ENCODE data around the gene TAF8. TPM values are rescaled to one million over a fixed set of nuclear protein-coding genes. Genes with fewer than 3 reads are reported as not detected.

TAF8 gene
- polyA plus RNA-seq, 1 donor (not counting 4 experiments of a cell fraction or from before 2014, with no cell fraction given), result 15.9 TPM

GRCh38 chr6:42095094-42095493, 44.8 kb downstream of the TAF8 start:
- no peak overlapping the region for H3K4me2 ChIP-seq (ENCODE audit: control insufficient read depth, extremely low read depth, insufficient read depth, low read depth, low read length)
- no peaks in the 10 kb centered on the region for H3K36me3 ChIP-seq (ENCODE audit: control insufficient read depth in 2 of 2, extremely low read depth in 1 of 2, insufficient read depth in 2 of 2, low read length in 2 of 2)
- no peaks in the 10 kb centered on the region for H3K27me3 ChIP-seq (ENCODE audit: control insufficient read depth, extremely low read depth, insufficient read depth, low read length)
- no peak overlapping the region for H2AFZ ChIP-seq (ENCODE audit: control insufficient read depth, low read length)
- DNase-seq (ENCODE audit: low read depth, low spot score) (no peak), FAIRE-seq (no peak)
- peaks cover 18% of the 10 kb centered on the region for H3K4me1 ChIP-seq (ENCODE audit: control insufficient read depth, extremely low read depth, insufficient read depth, low read length)
- H3K79me2 ChIP-seq (ENCODE audit: control insufficient read depth, insufficient read depth, low read length), result no peaks in the 10 kb centered on the region
- dilution Hi-C loops (cut with MboI; ENCODE audit: extremely low pct_ligation_motif_present, low sequenced_read_pairs), result no loop called here
- no peak overlapping the region for H3K27ac ChIP-seq (ENCODE audit: control insufficient read depth, insufficient read depth, low read length)
- H4K20me1 ChIP-seq (ENCODE audit: control insufficient read depth, extremely low read depth, insufficient read depth, low read length), result no peaks in the 10 kb centered on the region
- TF ChIP-seq CTCF (optimal IDR thresholded peaks at IDR 0.05 in 1 of 3, IDR thresholded peaks at IDR 0.05 in 1 of 3, conservative IDR thresholded peaks at IDR 0.05 in 1 of 3; ENCODE audit: extremely low read depth in 1 of 3, insufficient read depth in 2 of 3, low read length in 3 of 3), result no peak
- TF ChIP-seq EZH2 (IDR thresholded peaks at IDR 0.05; ENCODE audit: low read length), result no peak
- no peak overlapping the region for H3K4me3 ChIP-seq (ENCODE audit: control insufficient read depth in 2 of 3, extremely low read depth in 1 of 3, insufficient read depth in 2 of 3, low read depth in 1 of 3, low read length in 3 of 3)
- no peak overlapping the region for H3K9ac ChIP-seq (ENCODE audit: control insufficient read depth, extremely low read depth, insufficient read depth, low read length)
- no peaks in the 10 kb centered on the region for H3K9me3 ChIP-seq (ENCODE audit: control insufficient read depth, low read depth, low read length)
- no peaks in the 10 kb centered on the region for H3K9me1 ChIP-seq (ENCODE audit: control insufficient read depth, extremely low read depth, insufficient read depth, low read length)

- Histone ChIP-seq H3K4me3 (ENCODE audit: control insufficient read depth in 2 of 3, extremely low read depth in 1 of 3, insufficient read depth in 2 of 3, low read depth in 1 of 3, low read length in 3 of 3) (no peak overlapping the region), H3K36me3 (ENCODE audit: control insufficient read depth in 2 of 2, extremely low read depth in 1 of 2, insufficient read depth in 2 of 2, low read length in 2 of 2) (no peaks in the 10 kb centered on the region), H3K4me1 (ENCODE audit: control insufficient read depth, extremely low read depth, insufficient read depth, low read length) (peaks cover 26% of the 10 kb centered on the region), H3K9ac (ENCODE audit: control insufficient read depth, extremely low read depth, insufficient read depth, low read length) (no peak overlapping the region), H3K9me3 (ENCODE audit: control insufficient read depth, low read depth, low read length) (no peaks in the 10 kb centered on the region), H3K4me2 (ENCODE audit: control insufficient read depth, extremely low read depth, insufficient read depth, low read depth, low read length) (no peak overlapping the region), H3K9me1 (ENCODE audit: control insufficient read depth, extremely low read depth, insufficient read depth, low read length) (no peaks in the 10 kb centered on the region), H3K79me2 (ENCODE audit: control insufficient read depth, insufficient read depth, low read length) (no peaks in the 10 kb centered on the region), H2AFZ (ENCODE audit: control insufficient read depth, low read length) (no peak overlapping the region), H4K20me1 (ENCODE audit: control insufficient read depth, extremely low read depth, insufficient read depth, low read length) (no peaks in the 10 kb centered on the region), H3K27me3 (ENCODE audit: control insufficient read depth, extremely low read depth, insufficient read depth, low read length) (no peaks in the 10 kb centered on the region), H3K27ac (ENCODE audit: control insufficient read depth, insufficient read depth, low read length) (no peak overlapping the region)
- peak; percentile 4 to 20 (median 14) for TF ChIP-seq CTCF (optimal IDR thresholded peaks at IDR 0.05 in 1 of 3, IDR thresholded peaks at IDR 0.05 in 1 of 3, conservative IDR thresholded peaks at IDR 0.05 in 1 of 3; ENCODE audit: extremely low read depth in 1 of 3, insufficient read depth in 2 of 3, low read length in 3 of 3)
- no peak for TF ChIP-seq EZH2 (IDR thresholded peaks at IDR 0.05; ENCODE audit: low read length)
- FAIRE-seq, result no peak
- dilution Hi-C loops (cut with MboI; ENCODE audit: extremely low pct_ligation_motif_present, low sequenced_read_pairs), result no loop called here
- DNase-seq (ENCODE audit: low read depth, low spot score), result no peak
Observed at GRCh38 chr6:42095776-42096541, 45.6 kb downstream of the TAF8 start.
